IPS DF 19.7 (cell line): ENCODE measurements around the gene MAML3.

Experiments used
- DNase-seq: peaks from one replicate; pipeline ENCODE4 v3.0.0-alpha.2; 2013; ENCODE audit warnings: low read depth, low spot score

The MAML3 gene

DNA sequence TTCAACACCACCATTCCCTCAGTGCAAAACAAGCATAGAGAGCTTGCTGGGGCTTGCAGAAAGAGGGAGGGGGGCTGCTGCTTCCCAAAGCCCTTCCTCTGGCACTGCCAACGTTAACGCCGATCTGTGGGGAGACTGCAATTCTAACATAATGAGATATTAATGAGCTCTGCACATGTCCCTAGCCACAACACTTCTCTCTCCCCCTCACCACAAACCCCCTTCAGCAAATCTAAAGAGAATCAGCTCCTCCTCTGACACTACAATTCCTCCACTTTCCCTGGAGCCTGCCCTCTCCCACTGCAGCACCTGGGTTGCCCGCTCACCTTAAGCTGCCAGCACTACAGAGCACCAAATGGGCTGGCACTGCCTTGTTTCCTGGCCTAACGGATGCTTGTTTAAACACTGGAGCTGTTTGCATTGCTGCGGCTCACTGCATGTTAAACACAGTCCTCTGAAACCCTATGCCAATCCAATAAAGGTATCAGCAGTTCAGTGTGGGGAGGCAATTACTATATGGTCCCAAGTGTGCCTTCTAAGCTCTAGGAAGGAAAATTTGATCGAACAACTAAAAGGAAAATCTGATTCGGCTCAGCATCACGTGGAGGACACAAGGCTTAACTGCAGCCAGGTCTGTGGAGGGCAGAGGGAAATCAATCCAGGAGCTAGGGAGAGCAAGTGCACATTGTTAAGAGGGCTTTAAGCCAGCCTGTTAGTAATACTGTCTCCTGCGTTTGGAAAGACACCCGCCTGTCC lies 232.4 kb downstream of the MAML3 start:
- DNase-seq: no peak

DNA sequence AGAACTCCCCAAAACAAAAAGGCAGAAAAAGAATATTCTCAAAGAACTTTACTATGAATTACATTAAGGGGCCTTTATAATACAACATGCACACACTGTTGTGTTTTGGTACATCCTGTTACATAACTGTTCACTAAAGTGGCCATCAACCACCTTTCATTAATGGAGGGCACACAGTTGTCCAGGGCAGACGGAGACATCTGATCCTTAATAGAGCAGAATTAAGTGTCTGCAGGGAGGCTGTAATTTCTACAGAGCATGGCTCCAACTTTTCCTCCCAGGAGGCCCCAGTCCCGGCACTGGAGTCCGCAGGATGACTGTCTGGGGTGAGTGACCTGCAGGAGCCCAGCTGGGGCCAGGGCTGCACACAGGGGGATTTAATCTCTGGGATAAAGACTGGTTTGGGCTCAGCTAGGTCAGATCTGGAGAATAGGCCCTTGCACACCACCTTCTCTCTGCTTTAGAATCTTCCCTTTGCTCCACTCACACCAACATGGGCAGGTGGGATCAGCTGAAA lies 233.4 kb downstream of the MAML3 start:
- no peak for DNase-seq

DNA sequence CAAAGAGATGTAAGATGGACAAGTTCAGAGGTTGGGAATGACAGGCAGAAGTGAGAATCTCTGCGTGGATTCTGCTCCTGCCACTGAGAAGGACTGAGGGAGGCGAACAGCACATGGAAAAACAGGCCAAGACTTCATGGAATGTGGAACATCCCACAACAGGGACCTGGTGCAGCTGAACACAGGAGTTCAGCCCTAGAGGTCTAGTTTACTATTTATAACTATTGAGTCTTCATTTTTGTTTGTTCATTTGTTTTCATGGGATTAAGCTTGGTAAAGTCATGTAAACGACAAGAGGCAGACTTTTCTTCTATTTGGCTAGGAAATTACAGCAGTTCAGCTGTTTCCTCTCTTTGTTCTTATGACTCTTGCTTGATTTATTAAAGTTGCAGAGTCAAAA lies 234.5 kb downstream of the MAML3 start:
- DNase-seq: no peak

DNA sequence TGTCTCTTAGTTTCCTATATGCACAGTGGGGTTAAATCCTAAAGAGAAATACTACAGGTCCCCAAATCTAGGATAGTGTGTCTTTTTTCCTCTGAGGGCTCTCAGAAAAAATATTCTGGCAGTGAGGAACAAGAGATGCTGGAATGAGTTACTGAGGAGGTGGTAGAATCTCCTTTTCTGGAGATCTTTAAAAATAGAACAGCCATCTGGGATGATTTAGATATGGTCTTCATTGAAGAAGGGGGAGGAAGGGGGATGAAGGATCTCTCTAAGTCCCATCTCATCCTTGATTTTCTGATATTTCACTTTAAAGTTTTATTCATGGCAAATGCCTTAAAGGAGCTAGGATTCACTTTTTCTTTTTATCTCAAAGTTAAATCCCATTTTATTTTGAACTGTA lies 235.0 kb downstream of the MAML3 start:
- no peak for DNase-seq

DNA sequence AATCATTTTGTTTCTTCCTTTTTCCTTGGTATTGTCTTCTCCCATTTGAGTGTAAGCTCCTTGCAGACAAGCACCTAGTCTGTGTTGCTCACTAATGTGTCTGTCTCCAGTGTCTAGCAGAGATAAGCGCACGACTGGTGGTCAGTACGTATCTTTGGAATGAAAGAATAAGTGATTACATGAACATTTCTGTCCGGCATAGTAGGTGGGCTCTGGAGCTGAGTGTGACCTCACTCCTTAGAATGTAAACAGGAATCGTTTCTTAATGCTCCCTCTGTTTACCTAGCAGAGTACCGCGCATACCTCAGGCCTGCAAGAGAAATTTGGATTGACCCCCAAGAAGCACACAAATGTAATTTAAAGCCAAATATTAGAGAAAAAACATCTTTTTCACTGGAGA lies 235.4 kb downstream of the MAML3 start:
- DNase-seq: no peak

DNA sequence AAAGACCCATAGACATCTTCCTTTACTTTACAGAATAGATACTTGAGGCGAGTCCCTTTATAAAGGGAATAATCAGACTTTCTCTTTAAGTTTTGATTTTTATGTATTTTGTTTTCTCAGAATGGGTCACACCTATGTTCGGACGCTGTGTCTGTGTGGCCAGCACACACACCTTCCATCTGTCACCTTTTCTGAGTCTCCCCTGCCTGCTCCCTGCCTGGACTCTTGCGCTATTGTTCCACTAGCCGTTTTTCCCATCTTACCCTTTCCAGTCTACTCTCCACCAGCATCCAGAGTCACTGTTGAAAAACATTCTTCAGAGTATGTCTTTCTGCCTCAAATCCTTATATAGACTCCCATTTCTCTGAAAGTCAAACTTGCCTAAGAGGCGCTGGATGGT lies 236.1 kb downstream of the MAML3 start:
- no peak for DNase-seq

DNA sequence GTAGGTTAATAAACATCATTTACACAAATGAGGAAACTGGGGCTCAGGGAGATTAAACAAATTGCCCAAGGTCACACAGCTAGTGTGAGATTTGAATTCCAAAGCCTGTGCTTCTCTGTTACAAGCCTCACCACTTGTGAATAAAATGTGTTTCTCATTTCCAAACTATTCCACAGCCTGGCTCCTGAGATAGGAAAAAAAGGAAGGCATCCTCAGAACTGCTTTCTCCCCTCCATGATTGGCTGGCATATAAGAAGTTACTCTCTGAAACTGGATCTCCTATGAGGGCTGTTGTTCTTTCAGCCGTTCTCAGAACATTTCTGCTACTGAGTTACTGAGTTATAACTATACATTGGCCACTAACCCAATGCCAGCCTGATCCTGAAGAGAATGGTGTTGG lies 237.9 kb downstream of the MAML3 start:
- no peak for DNase-seq

DNA sequence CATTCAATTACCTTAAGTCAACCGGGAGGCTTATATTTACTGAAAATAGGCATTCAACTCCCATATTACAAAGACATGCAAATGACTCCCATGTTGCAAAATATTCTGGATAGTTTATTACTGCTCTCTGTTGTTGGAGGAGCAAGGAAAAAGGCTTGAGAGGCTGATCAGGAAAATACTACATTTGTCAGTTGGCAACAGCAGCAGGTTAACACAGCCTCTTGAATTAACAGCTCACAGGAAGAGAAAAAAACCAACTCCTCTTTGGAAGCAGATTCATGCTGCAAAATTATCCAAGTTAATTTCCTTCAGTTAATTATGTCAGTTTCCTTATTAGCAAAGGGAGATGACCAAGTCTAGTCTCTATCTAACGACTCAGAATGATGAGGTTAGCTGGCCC lies 238.9 kb downstream of the MAML3 start:
- no peak for DNase-seq

DNA sequence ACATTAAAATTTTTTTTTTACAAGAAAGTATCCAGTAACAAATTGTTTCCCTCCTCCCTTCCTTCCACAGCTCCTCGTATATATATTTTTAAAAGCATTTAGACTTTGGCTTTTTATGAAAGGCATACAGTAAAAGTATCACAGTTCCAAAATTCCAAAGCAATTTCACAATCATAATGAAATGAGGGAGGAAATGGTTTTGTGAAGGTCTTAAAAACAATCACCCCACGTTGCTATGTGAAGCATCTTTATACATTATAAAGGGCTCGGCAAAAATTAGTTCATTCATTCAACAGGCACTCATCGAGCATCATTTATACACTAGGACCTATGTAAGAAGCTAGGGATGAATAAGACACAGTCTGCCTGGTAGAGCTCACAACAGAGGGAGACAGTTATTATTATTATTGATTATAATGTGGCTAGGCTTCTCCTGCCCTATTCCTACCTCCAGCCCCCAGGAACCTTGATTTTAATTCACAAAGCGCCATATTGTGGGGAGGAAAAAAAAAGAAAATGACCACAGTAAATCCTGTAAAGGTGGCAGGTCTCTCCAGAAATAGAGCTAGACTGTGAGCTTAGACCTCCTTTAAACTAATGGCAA lies 239.9 kb downstream of the MAML3 start:
- DNase-seq: no peak

DNA sequence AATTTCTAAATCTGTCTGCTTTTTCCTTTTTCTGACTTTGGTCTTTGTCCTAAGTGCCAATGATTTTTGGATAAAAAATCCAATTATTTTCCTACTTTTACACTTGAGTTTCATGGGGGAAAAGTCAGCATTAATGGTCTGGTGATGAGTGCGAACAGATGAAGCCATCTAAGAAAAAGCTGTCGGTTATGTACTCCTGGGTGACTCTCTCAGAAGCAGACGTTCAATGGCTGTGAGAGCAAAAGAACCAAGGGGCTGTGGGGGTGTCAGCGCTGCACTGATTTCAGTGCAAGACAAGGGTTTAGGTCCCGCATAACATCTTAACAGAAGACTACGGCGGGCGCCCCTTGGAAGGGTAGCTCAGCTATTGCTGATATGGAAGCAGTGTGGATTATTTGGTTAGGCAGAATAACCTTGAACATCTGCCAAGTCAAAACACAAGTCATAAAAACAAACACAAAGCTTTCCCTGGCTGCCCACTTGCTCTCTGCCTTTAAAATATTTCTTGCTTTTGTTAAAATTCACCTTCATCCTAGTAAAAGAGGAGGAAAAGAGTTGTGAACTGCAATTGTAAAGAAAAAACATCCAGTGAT lies 240.5 kb downstream of the MAML3 start:
- DNase-seq: no peak

DNA sequence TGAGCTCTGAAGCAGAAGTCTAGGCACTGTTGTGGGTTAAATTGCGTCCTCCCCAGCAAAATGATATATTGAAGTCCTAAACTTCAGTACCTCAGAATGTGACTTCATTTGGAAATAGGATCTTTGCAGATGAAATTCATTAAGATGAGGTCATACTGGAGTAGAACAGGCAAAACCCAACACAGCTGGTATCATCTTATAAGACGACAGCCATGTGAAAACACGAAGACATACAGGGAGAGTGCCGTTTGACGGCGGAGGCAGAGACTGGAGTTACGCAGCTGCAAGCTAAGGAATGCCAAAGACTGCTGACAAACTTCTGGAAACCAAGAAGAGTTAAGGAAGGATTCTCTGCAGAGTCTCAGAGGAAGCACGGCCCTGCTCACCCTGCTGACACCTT lies 241.5 kb downstream of the MAML3 start:
- DNase-seq: no peak

DNA sequence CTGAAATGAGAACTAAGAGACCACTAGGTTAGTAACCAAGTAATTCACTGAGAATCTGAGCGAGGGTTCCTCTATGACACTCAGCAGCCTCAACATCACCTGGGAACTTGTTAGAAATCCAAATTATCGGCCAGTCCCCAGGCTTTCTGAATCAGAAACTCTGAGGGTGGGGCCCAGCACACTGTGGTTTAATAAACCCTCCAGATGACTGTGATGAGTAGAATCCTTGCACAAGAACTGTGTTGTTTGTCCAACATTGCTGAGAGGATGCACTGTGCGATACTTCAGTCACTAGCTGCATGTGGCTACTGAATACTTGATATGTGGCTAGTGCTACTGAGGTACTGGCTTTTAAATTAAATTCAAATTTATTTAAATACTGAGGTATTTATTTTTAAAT lies 243.9 kb downstream of the MAML3 start:
- DNase-seq: no peak

DNA sequence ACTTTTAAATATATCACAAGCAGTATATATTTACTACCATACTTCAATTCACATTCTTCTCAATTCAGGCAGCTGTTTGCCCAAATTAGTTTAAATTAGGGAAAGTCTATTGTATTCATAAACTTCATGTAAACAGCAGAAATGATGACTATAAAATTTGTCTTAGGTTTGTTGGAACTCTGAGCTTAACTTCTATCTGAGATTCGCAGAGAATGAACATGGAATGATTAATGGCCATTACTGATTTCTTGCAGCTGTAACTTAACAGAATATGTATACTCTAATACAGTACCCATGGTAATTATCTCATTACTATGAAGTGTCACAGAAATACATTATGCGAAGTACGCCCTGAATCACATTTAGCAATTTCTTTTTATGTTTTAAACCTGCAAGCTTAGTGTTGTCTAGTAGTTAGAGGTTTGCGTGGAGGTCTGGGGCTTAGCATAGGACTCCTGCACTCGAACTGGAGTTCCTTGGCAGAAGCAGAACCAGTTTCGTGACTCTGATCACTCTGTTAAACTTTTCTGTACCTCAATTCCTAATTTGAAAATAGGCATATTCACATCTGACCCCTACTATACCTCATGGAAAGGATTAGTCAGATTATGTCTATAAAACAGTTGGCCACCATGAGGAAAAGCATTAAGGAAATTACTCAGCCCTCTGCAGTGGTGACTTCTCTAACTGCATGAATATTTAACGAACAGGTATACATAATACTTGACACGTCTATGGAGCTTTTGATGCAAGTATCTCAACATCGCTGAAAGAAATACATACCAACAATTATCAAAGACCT lies 245.1 kb downstream of the MAML3 start:
- no peak for DNase-seq

DNA sequence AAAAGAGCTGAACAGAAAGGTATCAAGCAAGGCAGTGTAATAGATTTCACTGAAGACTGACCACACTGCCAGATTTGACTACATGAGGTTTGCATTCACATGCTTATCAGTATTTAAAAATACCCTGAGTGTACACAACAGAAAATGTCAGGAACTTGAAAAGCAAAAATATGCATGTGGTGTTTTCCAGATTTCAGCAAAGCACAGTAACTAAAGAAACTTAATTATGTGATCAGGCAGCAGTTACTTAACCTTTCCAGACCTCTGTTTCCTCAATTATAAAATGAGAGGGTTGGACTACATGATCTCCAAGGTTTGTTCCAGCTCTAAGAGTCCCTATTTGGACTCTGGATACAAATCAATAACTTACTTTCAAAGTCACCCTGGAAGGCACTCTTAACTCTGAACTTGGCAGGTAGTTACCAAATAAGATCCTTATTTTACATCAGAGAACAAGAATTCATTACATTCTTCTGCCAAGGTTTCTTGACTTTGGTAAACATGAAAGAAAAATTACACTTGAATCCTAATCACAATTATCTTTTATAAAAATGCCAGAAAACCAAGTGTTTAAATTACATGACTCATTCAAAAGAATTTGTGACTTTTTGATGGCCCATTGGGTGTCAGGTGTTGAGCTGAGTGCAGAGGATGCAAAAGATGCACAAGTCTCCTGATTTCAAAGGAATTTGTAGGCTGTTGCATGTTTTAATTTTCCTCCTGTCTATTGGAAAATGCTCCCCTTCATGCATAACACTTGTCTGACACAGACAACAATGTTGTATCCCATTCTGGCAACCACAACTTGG lies 246.8 kb downstream of the MAML3 start:
- no peak for DNase-seq

DNA sequence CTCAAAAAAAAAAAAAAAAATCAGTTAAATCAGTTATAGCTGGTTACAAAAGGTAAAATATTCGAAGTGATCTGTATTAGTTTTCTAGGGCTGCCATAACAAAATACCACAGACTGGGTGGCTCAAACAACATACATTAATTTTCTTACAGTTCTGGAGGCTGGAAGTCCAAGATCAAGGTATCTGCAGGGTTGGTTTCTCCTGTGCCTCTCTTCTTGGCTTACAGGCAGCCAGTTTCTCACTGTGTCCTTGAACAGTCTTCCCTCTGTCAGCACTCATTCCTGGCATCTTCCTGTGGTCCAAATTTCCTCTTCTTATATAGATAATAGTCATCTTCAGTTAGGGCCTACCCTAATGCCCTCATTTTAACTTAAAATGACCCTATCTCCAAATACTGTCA lies 248.5 kb downstream of the MAML3 start:
- no peak for DNase-seq

DNA sequence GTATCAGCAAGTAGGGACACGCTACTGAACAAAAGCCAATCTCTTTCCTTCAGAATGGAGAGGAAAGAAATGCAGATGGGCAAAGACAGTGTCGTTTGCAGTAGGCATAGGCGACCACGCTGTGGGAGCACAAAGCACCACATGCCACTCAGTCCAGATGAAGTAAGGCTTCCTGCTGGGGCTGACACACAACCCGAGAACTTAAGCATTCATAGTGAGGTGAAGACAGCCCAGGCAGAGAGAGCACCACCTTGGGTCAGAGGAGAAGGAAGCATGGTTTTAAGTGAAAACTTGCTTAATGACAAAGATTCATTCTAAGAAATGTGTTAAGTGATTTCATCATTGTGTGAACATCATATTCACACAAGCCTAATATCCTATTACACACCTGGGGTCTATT lies 249.6 kb downstream of the MAML3 start:
- no peak for DNase-seq

DNA sequence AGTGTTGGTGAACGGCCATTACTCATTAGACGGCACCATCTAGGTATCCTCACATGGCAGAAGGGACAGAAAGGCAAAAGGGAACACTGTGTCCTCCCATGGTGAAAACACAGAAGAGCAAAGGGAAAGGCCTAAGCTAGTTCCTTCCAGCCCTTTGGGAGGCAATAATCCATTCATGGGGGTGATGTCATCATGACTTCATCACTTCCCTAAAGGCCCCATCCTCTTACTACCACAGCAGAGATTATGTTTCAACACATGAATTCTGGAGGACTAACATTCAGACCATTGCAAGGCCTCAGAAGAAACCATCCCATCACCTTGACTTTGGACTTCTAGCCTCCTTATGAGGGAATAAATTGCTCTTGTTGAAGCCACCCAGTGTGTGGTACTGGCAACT lies 250.1 kb downstream of the MAML3 start:
- DNase-seq: no peak

DNA sequence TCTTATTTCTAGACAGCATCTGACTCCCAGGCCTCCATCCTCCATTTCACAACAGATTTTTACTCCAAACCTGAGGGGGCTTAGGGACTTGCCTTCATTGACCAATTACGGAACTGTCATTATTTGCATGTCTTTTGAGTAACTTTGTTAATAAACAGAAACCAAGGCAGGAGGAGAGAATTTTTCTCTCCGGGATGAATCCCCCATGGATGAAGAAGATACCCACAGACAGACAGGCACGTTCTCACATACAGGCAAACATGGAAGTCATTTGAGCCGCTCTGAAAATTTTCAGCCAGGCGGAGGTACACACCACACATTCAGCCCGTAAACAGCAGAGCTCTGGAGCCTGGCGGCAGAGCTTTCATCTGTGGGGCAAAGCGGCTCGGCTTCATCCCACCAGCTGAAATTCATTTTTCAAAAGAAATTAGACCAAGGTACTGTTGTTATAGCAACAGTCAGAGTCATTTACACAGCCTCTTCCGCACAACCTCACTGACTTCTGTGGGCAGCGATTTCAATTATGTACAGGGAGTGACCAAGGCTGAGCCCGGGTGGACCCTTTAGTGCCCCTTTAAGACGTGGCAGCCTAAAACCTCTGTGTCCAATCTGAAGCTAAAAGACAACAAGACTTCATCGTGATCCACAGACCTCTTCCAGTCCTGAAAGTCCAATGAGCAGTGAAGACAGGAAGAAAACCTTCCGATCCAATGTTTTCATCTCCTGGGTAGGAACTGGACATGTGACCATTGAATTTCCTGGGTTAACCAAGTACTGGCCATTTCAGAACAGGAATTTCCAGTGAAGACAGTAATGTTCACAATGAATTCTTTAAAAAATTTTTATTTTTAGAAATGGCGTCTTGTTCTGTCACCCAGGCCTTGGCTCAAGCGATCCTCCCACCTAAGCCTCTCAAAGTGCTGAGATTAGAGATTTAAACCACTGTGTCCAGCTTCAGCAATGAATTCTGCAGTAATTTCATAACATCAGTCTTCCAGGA lies 251.4 kb downstream of the MAML3 start:
- no peak for DNase-seq

DNA sequence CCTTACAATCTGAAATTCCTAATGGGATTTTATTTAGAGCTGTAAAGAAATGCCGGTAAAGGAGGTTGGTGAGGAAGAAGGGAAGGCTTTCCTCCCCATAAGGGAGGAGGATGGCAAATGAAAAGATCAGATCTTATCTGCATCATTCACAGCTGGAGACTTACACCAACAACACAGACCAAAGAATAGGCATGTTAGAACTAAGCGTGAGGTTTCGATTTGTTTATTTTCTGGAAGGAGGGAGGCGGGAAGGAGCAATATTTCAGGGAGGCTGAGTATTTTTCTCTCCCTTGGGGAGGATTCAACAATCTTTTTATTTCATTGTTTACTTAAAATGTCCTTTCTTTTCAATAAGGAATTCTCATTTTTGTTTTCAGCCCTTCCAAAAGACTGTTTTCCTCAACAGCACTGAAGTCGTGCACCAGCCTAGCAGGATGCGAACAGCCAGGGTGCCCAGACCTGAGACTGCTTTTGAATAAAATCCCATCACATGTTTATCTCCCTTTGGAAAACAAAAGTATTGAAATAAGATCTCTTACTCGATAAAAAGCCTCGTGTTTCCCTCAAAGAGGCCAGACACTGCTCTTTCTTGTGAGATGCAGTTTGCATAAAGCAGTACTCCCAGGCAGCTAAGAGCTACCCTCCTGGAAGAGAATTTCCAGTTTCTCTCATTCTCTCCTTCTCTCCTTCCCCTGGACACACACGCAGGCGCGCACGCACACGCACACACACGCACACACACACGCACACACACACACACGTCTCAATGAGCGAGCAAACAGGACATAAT lies 252.3 kb downstream of the MAML3 start:
- no peak for DNase-seq
